HG03565 (cell line): ENCODE measurements around the gene E2F6.

Experiments used
- ATAC-seq: cut with Tn5 transposase; IDR thresholded peaks from one replicate; pipeline ENCODE4 v1.9.1; 2021; ENCODE audit warnings: mild to moderate bottlenecking, moderate library complexity; ENCODE audit not compliant: unreplicated experiment

E2F6 gene

DNA sequence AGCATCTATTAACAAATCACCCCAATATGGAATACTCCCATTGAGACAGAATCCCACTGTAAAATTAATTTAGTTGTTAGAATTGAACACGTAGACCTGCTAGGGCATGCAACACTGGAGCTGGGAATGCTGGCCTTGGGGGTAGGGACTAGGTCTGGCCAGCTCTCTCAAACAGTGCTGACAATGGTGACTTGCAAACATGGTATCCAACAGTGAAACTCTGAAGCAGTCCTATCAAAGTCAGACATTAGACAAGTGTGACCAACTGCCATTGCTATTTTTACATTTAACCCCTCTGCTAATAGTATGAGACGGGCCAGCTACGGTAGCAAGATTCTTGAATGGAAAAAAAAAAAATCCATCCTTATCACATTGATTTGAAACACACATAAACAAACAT is 7.2 kb downstream of the E2F6 start:
- ATAC-seq, result no peak

- no peak for ATAC-seq
Observed at GRCh38 chr2:11457935-11458334, 8.0 kb downstream of the E2F6 start.

GRCh38 chr2:11456251-11456650 is 9.7 kb downstream of the E2F6 start:
- ATAC-seq, result no peak

GRCh38 chr2:11454824-11455223 is 11.1 kb downstream of the E2F6 start:
- ATAC-seq, result no peak

- ATAC-seq, result no peak
Observed at GRCh38 chr2:11450791-11451190, 15.2 kb downstream of the E2F6 start.

GRCh38 chr2:11446733-11447248 is 19.2 kb downstream of the E2F6 start:
- ATAC-seq, result no peak

DNA sequence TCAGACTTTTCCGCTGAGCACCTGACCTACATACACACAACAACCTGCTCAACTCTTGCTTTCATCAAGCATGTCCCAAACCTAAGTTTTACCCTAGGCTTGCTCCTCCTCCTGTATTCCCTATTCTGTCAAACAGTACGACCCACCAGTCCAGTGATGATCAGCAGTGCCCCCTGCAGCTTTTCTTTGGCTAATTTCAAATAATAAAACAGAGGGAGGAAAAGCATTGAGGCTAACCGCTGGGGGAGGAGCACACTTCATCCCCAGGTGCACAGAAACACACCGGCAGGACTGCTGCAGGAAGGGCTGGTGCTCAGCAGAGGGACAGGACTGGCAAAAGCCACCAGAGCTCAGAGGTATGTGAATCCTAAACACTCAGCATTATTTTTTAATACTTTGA is 21.2 kb downstream of the E2F6 start:
- ATAC-seq, result no peak

DNA sequence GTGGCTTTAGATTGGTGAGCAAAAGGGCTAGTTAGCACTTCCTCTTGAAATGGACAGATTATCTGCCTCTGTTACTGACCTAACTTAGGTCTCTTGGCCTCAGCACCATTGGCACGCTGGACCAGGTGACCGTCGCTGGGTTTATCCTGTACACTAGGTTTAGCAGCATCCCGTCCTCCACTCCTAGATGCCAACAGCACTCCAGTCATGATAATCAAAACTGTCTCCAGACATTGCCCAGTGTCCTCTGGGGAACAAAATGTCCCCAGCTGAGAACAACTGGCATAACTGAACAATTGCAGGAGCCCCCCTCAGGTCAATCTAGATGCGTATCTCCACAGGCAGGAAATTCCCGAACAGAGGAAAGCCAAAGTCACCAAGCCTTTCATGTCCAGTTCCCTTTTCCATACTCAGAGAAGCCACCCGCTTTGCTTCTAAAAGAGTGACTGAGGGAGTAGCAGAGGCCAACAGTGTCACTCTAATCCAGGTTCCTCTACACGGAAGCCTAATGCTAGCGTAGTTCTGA is 27.3 kb downstream of the E2F6 start:
- ATAC-seq, result no peak

GRCh38 chr2:11437602-11438001 is 28.4 kb downstream of the E2F6 start:
- ATAC-seq, result no peak

DNA sequence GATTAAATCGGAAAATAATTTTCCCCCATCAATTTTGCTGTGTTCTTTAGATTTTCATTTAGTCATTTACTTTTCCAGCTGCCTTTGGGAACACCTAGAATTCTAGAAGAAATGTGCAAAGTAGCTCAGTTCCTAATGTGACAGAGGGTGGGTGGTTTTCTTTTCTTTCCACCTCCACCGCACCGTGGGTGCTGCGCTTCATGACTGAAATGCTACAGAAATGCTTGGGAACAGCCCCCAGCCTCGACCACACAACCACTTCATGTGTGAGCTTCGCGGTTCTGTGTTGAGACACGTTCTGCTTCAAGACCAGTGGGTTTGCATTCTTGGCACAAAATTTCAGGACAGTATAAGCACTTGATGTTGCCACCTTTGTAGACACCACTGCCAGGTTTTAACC is 30.9 kb downstream of the E2F6 start:
- ATAC-seq, result no peak

- ATAC-seq, result no peak
Observed at GRCh38 chr2:11434443-11434842, 31.5 kb downstream of the E2F6 start.

DNA sequence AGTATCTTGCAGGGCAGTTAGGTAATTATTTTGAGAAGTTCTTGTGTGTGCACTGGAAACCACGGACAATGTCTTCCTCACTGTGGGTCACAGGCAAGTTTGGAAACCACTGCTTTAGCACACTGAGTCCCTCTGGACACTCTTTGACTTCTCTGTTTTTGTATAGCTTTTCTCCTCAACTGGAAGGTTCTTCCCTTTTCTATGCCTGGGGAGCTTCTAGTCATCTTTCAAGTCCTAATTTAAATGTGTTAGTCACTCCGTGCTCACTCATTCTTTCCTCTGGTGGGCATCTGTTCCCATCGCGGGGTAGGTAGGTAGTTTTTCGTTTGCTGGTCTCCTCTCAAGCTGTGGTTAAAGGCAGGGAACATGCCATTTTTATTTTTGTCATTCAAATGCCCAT is 32.1 kb downstream of the E2F6 start:
- ATAC-seq, result no peak

DNA sequence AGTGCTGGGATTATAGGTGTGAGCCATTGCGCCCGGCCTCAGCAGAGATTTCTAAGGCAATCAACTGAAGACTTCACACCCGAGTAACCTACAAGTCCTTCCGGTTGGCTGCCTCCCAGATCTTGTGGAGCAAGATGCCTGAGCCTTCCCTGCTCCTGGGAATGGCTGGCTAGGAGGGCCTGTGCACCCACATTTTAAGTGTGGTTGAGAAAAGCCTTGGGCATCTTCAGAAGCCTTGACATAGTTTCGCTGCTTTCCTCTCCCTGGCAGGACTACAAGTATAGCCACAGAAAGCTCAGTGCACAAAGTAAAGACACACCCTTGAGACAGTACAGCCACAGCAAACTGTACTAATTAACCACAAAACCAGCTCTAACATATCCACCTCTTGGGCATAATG is 35.2 kb downstream of the E2F6 start:
- ATAC-seq, result no peak

- no peak for ATAC-seq
Observed at GRCh38 chr2:11427224-11427623, 38.7 kb downstream of the E2F6 start.

- ATAC-seq, result no peak
Observed at GRCh38 chr2:11422901-11423435, 43.0 kb downstream of the E2F6 start.

GRCh38 chr2:11422491-11422865 is 43.5 kb downstream of the E2F6 start:
- no peak for ATAC-seq

GRCh38 chr2:11421863-11422490 is 44.0 kb downstream of the E2F6 start:
- ATAC-seq, result no peak

GRCh38 chr2:11420671-11421070 is 45.3 kb downstream of the E2F6 start:
- no peak for ATAC-seq

DNA sequence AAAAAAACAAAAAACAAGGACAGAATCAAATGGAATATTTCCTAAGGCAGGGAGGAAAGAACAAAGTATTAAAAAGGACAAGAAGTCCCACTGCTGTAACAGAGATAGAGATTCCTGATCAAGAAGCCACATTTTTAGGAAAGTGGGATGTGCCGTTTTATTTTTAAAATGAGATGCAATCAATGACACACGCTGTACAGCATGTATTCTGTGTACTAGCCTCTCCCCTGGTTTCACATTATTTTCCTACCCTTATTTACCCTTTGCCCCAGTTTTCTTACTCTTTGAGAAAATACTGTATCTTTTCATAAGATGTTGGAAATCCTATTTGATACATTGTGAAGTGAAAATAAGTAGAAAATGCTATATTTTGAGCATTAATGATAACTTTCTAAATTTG is 45.8 kb downstream of the E2F6 start:
- ATAC-seq, result no peak

- no peak for ATAC-seq
Observed at GRCh38 chr2:11419781-11420180, 46.2 kb downstream of the E2F6 start.

GRCh38 chr2:11417946-11418585 is 47.9 kb downstream of the E2F6 start:
- ATAC-seq, result no peak

DNA sequence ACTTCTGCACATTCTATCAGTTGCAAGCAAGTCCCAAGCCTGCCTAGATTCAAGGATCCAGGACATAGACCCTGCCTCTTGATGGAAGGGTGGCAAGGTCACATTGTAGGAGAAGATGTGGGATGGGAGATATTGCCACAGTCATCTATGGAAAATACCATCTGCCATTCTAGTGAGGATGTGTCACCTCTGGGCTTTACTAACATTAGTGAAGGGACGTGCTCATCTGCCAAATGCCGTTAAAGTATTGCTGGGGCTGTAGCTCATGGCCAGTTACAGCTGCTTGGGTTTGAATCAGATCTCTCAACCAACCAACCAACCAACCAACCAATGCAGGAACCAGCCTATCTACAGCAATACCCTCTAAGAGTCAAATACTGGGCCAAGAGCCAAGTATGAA is 49.0 kb downstream of the E2F6 start:
- no peak for ATAC-seq
